Calu3 (cell line): ENCODE results near the gene CYP11A1. TPM values are rescaled to one million over a fixed set of nuclear protein-coding genes. Genes with fewer than 3 reads are reported as not detected.

Experiments
- BruUV-seq: library from RNA; stranded (reverse); fragments of 400-500 nt; replicated peaks from 2 replicates; lab custom pipeline; 2021; lab: Mats Ljungman, UMichigan
- CTCF ChIA-PET: fragments of 300-600 bp; sonication (Branson Sonifier 250); formaldehyde crosslinking; loops from one replicate; lab custom pipeline; 2022; ENCODE audit warnings: antibody characterized with exemption; lab: Charles Lee
- DNase-seq: peaks from one replicate; pipeline ENCODE4 v3.0.0; 2022
- H3K27ac Mint-ChIP-seq: one replicate; pipeline ENCODE4 v1.8.0; 2022; ENCODE audit warnings: mixed read lengths; ENCODE audit not compliant: unreplicated experiment
- H3K27me3 Mint-ChIP-seq: one replicate; pipeline ENCODE4 v1.8.0; 2022; ENCODE audit warnings: mixed read lengths; ENCODE audit not compliant: unreplicated experiment
- H3K36me3 Mint-ChIP-seq: one replicate; pipeline ENCODE4 v1.8.0; 2022; ENCODE audit warnings: mild to moderate bottlenecking, moderate library complexity, mixed read lengths; ENCODE audit not compliant: insufficient read depth, unreplicated experiment
- H3K4me1 Mint-ChIP-seq: one replicate; pipeline ENCODE4 v1.8.0; 2022; ENCODE audit warnings: mild to moderate bottlenecking, low read depth, mixed read lengths; ENCODE audit not compliant: unreplicated experiment
- H3K4me3 Mint-ChIP-seq: one replicate; pipeline ENCODE4 v1.8.0; 2022; ENCODE audit warnings: mild to moderate bottlenecking, low read depth, moderate library complexity, mixed read lengths; ENCODE audit not compliant: unreplicated experiment
- H3K9me3 Mint-ChIP-seq: one replicate; pipeline ENCODE4 v1.8.0; 2022; ENCODE audit warnings: low read depth, mixed read lengths; ENCODE audit not compliant: unreplicated experiment
- intact Hi-C: fragments of 100-400 bp; cut with micrococcal nuclease; formaldehyde crosslinking; loops from one replicate; pipeline ENCODE4 v1.10.0; 2022; ENCODE audit not compliant: unreplicated experiment
- total RNA-seq: library from RNA; stranded (reverse); gene quantifications from 2 replicates; pipeline ENCODE4 v1.2.3, GENCODE V29; 2022
- TF ChIP-seq, protein P1 (sequence below): fragments of 200-600 bp; IDR thresholded peaks from one replicate; pipeline ENCODE4 v1.8.0; 2022; ENCODE audit warnings: antibody characterized with exemption; ENCODE audit not compliant: unreplicated experiment

CYP11A1 gene
- total RNA-seq, 1 experiment from 2014 or later, result not detected

DNA sequence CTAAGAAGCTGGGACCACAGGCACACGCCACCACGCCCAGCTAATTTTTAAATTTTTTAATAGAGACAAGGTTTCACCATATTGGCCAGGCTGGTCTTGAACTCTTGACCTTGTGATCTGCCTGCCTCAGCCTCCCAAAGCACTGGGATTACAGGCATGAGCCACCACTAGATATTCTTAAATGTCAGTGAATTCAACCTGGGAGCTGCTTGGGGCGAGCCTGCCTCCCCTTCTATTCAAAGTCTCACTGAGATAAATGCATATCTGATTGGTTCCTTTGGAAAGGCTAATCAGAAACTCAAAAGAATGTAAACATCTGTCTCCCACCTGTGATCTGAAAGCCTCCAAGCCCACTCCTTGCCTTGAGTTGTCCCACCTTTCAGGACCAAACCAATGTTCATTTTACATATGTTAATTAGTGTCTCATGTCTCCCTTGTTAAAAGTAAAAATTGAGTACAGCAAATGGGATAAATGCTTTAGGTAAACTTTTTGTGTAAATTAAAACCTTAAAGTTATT lies 15.0 kb downstream of the CYP11A1 start:
- BruUV-seq, result no TSS peak
- CTCF ChIA-PET, result interaction anchor here (0.7 kb wide), 1 partner anchor 602 kb away, joined by 3 read pairs; no protein-coding TSS in a partner anchor
- H3K4me3 Mint-ChIP-seq, result no peak overlapping the region
- TF ChIP-seq, protein P1, sequence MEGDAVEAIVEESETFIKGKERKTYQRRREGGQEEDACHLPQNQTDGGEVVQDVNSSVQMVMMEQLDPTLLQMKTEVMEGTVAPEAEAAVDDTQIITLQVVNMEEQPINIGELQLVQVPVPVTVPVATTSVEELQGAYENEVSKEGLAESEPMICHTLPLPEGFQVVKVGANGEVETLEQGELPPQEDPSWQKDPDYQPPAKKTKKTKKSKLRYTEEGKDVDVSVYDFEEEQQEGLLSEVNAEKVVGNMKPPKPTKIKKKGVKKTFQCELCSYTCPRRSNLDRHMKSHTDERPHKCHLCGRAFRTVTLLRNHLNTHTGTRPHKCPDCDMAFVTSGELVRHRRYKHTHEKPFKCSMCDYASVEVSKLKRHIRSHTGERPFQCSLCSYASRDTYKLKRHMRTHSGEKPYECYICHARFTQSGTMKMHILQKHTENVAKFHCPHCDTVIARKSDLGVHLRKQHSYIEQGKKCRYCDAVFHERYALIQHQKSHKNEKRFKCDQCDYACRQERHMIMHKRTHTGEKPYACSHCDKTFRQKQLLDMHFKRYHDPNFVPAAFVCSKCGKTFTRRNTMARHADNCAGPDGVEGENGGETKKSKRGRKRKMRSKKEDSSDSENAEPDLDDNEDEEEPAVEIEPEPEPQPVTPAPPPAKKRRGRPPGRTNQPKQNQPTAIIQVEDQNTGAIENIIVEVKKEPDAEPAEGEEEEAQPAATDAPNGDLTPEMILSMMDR, result no peak
- intact Hi-C loops, result no loop called here
- H3K27me3 Mint-ChIP-seq, result peaks cover 36% of the 10 kb centered on the region
- peaks cover 2% of the 10 kb centered on the region for H3K9me3 Mint-ChIP-seq
- no peak for DNase-seq
- no peaks in the 10 kb centered on the region for H3K4me1 Mint-ChIP-seq
- H3K36me3 Mint-ChIP-seq, result no peaks in the 10 kb centered on the region
- H3K27ac Mint-ChIP-seq, result no peak overlapping the region

DNA sequence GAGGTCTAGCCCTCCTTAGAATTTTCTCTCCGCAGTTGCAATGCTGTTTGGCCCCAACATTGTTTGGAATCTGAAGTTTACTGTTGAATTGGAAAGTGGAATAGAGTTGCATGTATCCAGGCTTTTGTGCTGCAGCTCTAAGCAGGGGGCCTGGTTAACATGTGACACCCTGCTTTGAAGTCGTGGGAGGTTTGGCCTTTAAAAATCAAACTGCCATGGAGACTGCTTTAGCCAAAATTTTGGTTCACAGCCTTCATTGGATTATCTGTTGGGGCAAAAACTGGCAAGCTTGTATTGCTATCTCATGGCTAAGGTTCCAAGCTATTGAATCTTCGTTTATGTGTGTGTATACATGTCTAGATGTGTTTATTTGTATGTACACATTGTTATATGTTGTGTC lies 15.8 kb downstream of the CYP11A1 start:
- TF ChIP-seq, protein P1, result no peak
- no peak for DNase-seq
- CTCF ChIA-PET, result no interaction called here
- intact Hi-C loops, result no loop called here
- H3K27me3 Mint-ChIP-seq, result peaks cover 40% of the 10 kb centered on the region
- H3K9me3 Mint-ChIP-seq, result peaks cover 2% of the 10 kb centered on the region
- no TSS peak for BruUV-seq
- H3K27ac Mint-ChIP-seq, result no peak overlapping the region
- H3K4me3 Mint-ChIP-seq, result no peak overlapping the region
- no peaks in the 10 kb centered on the region for H3K36me3 Mint-ChIP-seq
- H3K4me1 Mint-ChIP-seq, result no peaks in the 10 kb centered on the region

DNA sequence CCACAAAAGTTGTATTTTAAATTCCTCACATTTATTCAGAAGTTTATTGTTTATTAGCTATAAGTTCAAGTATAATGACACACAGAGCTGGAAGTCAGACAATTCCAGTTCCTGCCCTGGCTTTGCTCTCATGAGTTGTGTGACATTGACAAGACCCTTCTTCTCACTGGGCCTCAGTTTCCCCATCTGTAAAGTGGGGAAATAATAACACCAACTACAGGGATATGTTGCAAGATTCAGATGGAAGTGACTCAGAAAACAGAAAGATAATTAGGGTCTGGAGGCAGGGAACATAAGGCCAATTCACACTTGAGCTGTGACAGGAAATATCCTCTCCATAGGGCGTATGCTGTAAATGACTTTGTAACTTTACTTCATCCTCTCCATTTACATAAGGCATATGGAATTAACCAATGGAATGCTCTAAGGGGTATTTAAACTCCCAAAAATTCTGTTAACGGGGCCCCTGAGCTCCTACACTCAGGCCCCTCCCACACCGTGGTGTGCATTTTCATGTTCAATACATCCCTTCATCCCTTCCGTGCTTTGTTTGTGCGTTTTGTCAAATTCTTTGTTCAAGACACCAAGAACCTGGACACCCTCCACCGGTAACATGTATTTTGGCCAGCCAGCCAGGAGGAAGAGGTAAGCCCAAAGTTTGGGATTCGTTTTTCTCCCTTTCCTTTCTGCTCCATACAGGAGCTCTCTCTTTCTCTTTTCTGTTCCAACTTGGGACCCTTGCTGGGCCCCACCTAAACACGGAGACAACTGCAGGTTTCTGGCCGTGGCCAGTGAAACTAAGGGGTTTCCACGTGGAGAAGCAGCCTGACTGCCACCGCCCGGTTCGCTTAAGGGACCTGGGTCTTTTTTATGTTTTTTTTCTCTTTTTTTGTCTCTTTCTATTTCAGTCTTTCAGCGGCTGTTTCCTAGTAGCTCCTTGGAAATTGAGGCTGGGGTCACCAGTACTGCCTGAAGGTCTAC lies 16.9 kb downstream of the CYP11A1 start:
- TF ChIP-seq, protein P1, result no peak
- Mint-ChIP-seq H3K4me3 (no peak overlapping the region), H3K4me1 (peaks cover 4% of the 10 kb centered on the region), H3K9me3 (peaks cover 2% of the 10 kb centered on the region), H3K27ac (no peak overlapping the region), H3K36me3 (no peaks in the 10 kb centered on the region), H3K27me3 (peaks cover 40% of the 10 kb centered on the region)
- DNase-seq, result no peak
- no TSS peak for BruUV-seq
- intact Hi-C loops, result no loop called here
- CTCF ChIA-PET, result interaction anchor here (0.6 kb wide), 1 partner anchor 223 kb away, joined by 3 read pairs; no protein-coding TSS in a partner anchor

DNA sequence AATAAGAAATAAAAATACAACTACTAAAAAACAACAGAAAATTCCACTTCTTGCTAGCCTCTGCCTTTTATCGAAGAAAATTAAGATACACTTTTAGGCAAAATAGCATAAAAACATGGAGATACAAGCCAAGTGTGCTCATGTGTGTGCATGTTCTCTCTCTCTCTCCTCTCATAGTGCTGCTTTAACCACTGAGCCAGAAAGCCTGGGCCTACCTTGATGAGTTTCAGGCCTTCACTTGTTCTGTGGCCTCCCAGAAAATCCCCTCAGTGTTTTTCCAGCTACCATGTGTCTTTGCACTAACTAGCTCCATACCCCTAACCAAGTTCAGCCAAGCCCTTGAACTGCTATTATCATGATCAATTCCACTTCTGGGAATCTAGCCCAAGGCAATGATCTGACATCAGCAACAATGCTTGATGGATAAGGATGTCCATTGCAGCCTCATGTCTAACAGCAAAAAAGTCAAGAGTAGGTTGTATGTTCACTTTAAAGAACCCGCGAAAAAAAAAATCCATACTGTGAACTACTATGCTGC lies 18.1 kb downstream of the CYP11A1 start:
- BruUV-seq, result no TSS peak
- H3K9me3 Mint-ChIP-seq, result no peaks in the 10 kb centered on the region
- intact Hi-C loops, result no loop called here
- CTCF ChIA-PET, result no interaction called here
- H3K4me1 Mint-ChIP-seq, result peaks cover 9% of the 10 kb centered on the region
- TF ChIP-seq, protein P1, result no peak
- H3K4me3 Mint-ChIP-seq, result no peak overlapping the region
- H3K27me3 Mint-ChIP-seq, result peaks cover 40% of the 10 kb centered on the region
- H3K36me3 Mint-ChIP-seq, result no peaks in the 10 kb centered on the region
- no peak overlapping the region for H3K27ac Mint-ChIP-seq
- no peak for DNase-seq
